Measurements from ENCODE around the gene CCL11.

CCL11 gene

GRCh38 chr17:34252095-34252443 lies 33.5 kb upstream of the CCL11 start:
- peak overlapping the region; percentile 37; the same call in 1 of the 2 replicates for H3K27ac ChIP-seq

GRCh38 chr17:34252444-34253138 lies 33.0 kb upstream of the CCL11 start:
- no peak for TF ChIP-seq CTCF (conservative IDR thresholded peaks at IDR 0.05)
- peak overlapping the region; percentile 37; the same call in 1 of the 2 replicates for H3K27ac ChIP-seq

More at GRCh38 chr17:34252095-34252443, 33.5 kb upstream of the CCL11 start:
- no peak for TF ChIP-seq CTCF (conservative IDR thresholded peaks at IDR 0.05)

- peak overlapping the region; percentile 37; the same call in 1 of the 2 replicates for H3K27ac ChIP-seq
- no peak for TF ChIP-seq CTCF (conservative IDR thresholded peaks at IDR 0.05)
Measured at GRCh38 chr17:34253139-34253525, 32.4 kb upstream of the CCL11 start.

GRCh38 chr17:34254146-34254545 lies 31.4 kb upstream of the CCL11 start:
- peak overlapping the region; percentile 69 for H3K27ac ChIP-seq
- no peak for TF ChIP-seq CTCF (conservative IDR thresholded peaks at IDR 0.05)

GRCh38 chr17:34254651-34255380 lies 30.7 kb upstream of the CCL11 start, which contains the start of gene CCL2:
Gene CCL2 (plus strand): TSS chr17:34255285. CDS start chr17:34255350, 65 bp downstream.
- TF ChIP-seq CTCF (conservative IDR thresholded peaks at IDR 0.05), result no peak
- peak within 1 kb of the TSS; percentile 69 for H3K27ac ChIP-seq

GRCh38 chr17:34255381-34255732 lies 30.2 kb upstream of the CCL11 start:
- no peak for TF ChIP-seq CTCF (conservative IDR thresholded peaks at IDR 0.05)
- peak overlapping the region; percentile 69 for H3K27ac ChIP-seq

- H3K27ac ChIP-seq, result peak overlapping the region; percentile 69; the same call in 1 of the 2 replicates
- TF ChIP-seq CTCF (conservative IDR thresholded peaks at IDR 0.05), result no peak
Measured at GRCh38 chr17:34255841-34256240, 29.7 kb upstream of the CCL11 start.
